Neural cell (in vitro differentiated cells): ENCODE results near the gene SHISA2. TPM values are rescaled to one million over a fixed set of nuclear protein-coding genes. Genes with fewer than 3 reads are reported as not detected.
"Not testable (repeated sequence)": the region's sequence is repeated elsewhere in the genome, so short reads cannot be mapped to it uniquely, and the experiment has no call there.

Experiments used
- H2AFZ ChIP-seq: fragments of 200-600, 300-800 bp; sonication (generic), shearing (Covaris generic); 2 replicates; pipeline ENCODE4 v1.6.0; 2014; ENCODE audit warnings: low read depth, mild to moderate bottlenecking, antibody characterized with exemption, low read length, moderate library complexity
- H3F3A ChIP-seq: fragments of 200-600 bp; shearing (Covaris generic); 2 replicates; pipeline ENCODE4 v1.6.1; 2016; ENCODE audit warnings: mild to moderate bottlenecking, moderate library complexity, mixed read lengths, antibody characterized with exemption, low read length; ENCODE audit not compliant: insufficient read depth, poor library complexity, severe bottlenecking
- H3K27ac ChIP-seq: fragments of 200-600, 300-800 bp; sonication (generic), shearing (Covaris generic); 2 replicates; pipeline ENCODE4 v1.5.1; 2014; ENCODE audit warnings: mild to moderate bottlenecking, low read length, moderate library complexity
- H3K27me3 ChIP-seq: fragments of 300-800, 200-600 bp; sonication (generic), shearing (Covaris generic); 2 replicates; pipeline ENCODE4 v1.6.0; 2014; ENCODE audit warnings: mild to moderate bottlenecking, low read depth, low read length, moderate library complexity; ENCODE audit not compliant: insufficient read depth
- H3K36me3 ChIP-seq: fragments of 300-800, 200-600 bp; sonication (generic), shearing (Covaris generic); 2 replicates; pipeline ENCODE4 v1.5.1; 2014; ENCODE audit warnings: mild to moderate bottlenecking, antibody characterized with exemption, low read length, moderate library complexity; ENCODE audit not compliant: insufficient read depth
- H3K4me2 ChIP-seq: fragments of 300-800, 200-600 bp; sonication (generic), shearing (Covaris generic); 2 replicates; pipeline ENCODE4 v1.6.0; 2014; ENCODE audit warnings: mild to moderate bottlenecking, low read length
- H3K4me3 ChIP-seq: fragments of 300-800, 200-600 bp; sonication (generic), shearing (Covaris generic); 2 replicates; pipeline ENCODE4 v1.5.1; 2014; ENCODE audit warnings: mild to moderate bottlenecking, low read length, moderate library complexity
- H3K79me2 ChIP-seq: fragments of 200-600 bp; shearing (Covaris generic); replicated peaks from 2 replicates; pipeline ENCODE4 v1.6.0; 2014; ENCODE audit warnings: mild to moderate bottlenecking, low read length, moderate library complexity; ENCODE audit not compliant: insufficient read depth
- H3K9ac ChIP-seq: fragments of 300-800, 200-600 bp; sonication (generic), shearing (Covaris generic); 2 replicates; pipeline ENCODE4 v1.6.1; 2016; ENCODE audit warnings: mild to moderate bottlenecking, low read length, mixed read lengths
- H3K9me2 ChIP-seq: fragments of 200-600 bp; shearing (Covaris generic); 2 replicates; pipeline ENCODE4 v1.6.1; 2016; ENCODE audit warnings: mild to moderate bottlenecking, low read length, mixed read lengths; ENCODE audit not compliant: insufficient read depth
- H3K9me3 ChIP-seq: fragments of 200-600, 300-800 bp; sonication (generic), shearing (Covaris generic); 2 replicates; pipeline ENCODE4 v1.6.1; 2016; ENCODE audit warnings: mild to moderate bottlenecking, mixed run types, low read length, moderate library complexity, mixed read lengths
- H4K20me1 ChIP-seq: fragments of 200-600 bp; shearing (Covaris generic); 2 replicates; pipeline ENCODE4 v1.6.1; 2016; ENCODE audit warnings: mild to moderate bottlenecking, mixed run types; ENCODE audit not compliant: insufficient read depth
- CTCF ChIP-seq: fragments of 450-650 bp; IDR thresholded peaks from 2 replicates; pipeline ENCODE4 v1.5.1; 2014; ENCODE audit warnings: antibody characterized with exemption, mild to moderate bottlenecking, moderate library complexity; ENCODE audit not compliant: poor library complexity, severe bottlenecking
- EP300 ChIP-seq: fragments of 450-650 bp; conservative IDR thresholded peaks from 2 replicates; pipeline ENCODE4 v1.6.1; 2014; ENCODE audit warnings: antibody characterized with exemption, mild to moderate bottlenecking, moderate library complexity; ENCODE audit not compliant: poor library complexity, severe bottlenecking
- EZH2 ChIP-seq: fragments of 200-600, 300-800 bp; shearing (Covaris generic), sonication (generic); IDR thresholded peaks from 2 replicates; pipeline ENCODE4 v1.6.1; 2014; ENCODE audit warnings: antibody characterized with exemption, low read length, borderline replicate concordance, mild to moderate bottlenecking; ENCODE audit not compliant: insufficient read depth, poor library complexity, severe bottlenecking
- MXI1 ChIP-seq: fragments of 450-650 bp; conservative IDR thresholded peaks from 2 replicates; pipeline ENCODE4 v1.6.1; 2014; ENCODE audit warnings: antibody characterized with exemption, mild to moderate bottlenecking; ENCODE audit not compliant: poor library complexity, severe bottlenecking
- POLR2AphosphoS5 ChIP-seq: IDR thresholded peaks from 2 replicates; pipeline ENCODE4 v1.6.1; 2012
- RAD21 ChIP-seq: fragments of 450-650 bp; conservative IDR thresholded peaks from 2 replicates; pipeline ENCODE4 v1.6.1; 2014; ENCODE audit warnings: antibody characterized with exemption, mild to moderate bottlenecking, moderate library complexity
- REST ChIP-seq: IDR thresholded peaks from 2 replicates; pipeline ENCODE4 v1.6.1; 2012; ENCODE audit warnings: borderline replicate concordance
- SMC3 ChIP-seq: fragments of 450-650 bp; conservative IDR thresholded peaks from 2 replicates; pipeline ENCODE4 v1.6.1; 2014; ENCODE audit warnings: antibody characterized with exemption, mild to moderate bottlenecking, moderate library complexity; ENCODE audit not compliant: poor library complexity
- TAF1 ChIP-seq: IDR thresholded peaks from 2 replicates; pipeline ENCODE4 v1.6.1; 2012; ENCODE audit warnings: low read depth
- polyA plus RNA-seq: library from polyadenylated mRNA; depleted of rRNA; stranded (reverse); fragments of >200 nt; gene quantifications from 2 replicates; pipeline ENCODE4 v1.2.3, GENCODE V29; 2014

SHISA2 gene
- polyA plus RNA-seq, 1 donor from 2014 or later = 2.3 TPM

- no peak overlapping the region for H3K27ac ChIP-seq
- H3K9ac ChIP-seq = no peak overlapping the region
- H3K79me2 ChIP-seq = no peaks in the 10 kb centered on the region
- H3K4me2 ChIP-seq = no peak overlapping the region
- no peaks in the 10 kb centered on the region for H4K20me1 ChIP-seq
- TF ChIP-seq EP300 (no peak), MXI1 (no peak), POLR2AphosphoS5 (no peak), REST (no peak), TAF1 (no peak), EZH2 (no peak), RAD21 (no peak), CTCF (no peak), SMC3 (no peak)
- no peaks in the 10 kb centered on the region for H3K9me2 ChIP-seq
- no peaks in the 10 kb centered on the region for H3F3A ChIP-seq
- no peak overlapping the region for H2AFZ ChIP-seq
- no peaks in the 10 kb centered on the region for H3K9me3 ChIP-seq
- H3K36me3 ChIP-seq = no peaks in the 10 kb centered on the region
- no peak overlapping the region for H3K4me3 ChIP-seq
- H3K27me3 ChIP-seq = no peaks in the 10 kb centered on the region
Observed at GRCh38 chr13:26074706-26075105, 22.9 kb upstream of the SHISA2 start.

GRCh38 chr13:26072335-26072734 is 20.5 kb upstream of the SHISA2 start:
- H3K4me2 ChIP-seq, H2AFZ ChIP-seq, H3K9me3 ChIP-seq, H3K27ac ChIP-seq, H3K79me2 ChIP-seq, H3F3A ChIP-seq, H3K36me3 ChIP-seq, H3K9ac ChIP-seq, H3K9me2 ChIP-seq, H4K20me1 ChIP-seq, H3K27me3 ChIP-seq, H3K4me3 ChIP-seq: not testable (repeated sequence)
- TF ChIP-seq RAD21 = peak; percentile 69
- peak; percentile 83 for TF ChIP-seq SMC3
- TF ChIP-seq CTCF = peak; percentile 73
